Activated naive CD4-positive, alpha-beta T cell treated with anti-CD3 and anti-CD28 coated beads for 36 hours (primary cell): Measurements from ENCODE around the gene TAF1D. TPM values are rescaled to one million over a fixed set of nuclear protein-coding genes. Genes with fewer than 3 reads are reported as not detected.

Experiments
- CTCF ChIA-PET: fragments of 350-600 bp; sonication (Branson Sonifier 250); formaldehyde crosslinking; loops from one replicate; lab custom pipeline; 2021; ENCODE audit warnings: antibody characterized with exemption; lab: Charles Lee
- DNase-seq: peaks from one replicate; pipeline ENCODE4 v3.0.0-alpha.2; 2020
- H3K27ac Mint-ChIP-seq: one replicate; pipeline ENCODE4 v1.8.0; 2021; ENCODE audit warnings: mild to moderate bottlenecking, mixed read lengths
- H3K27me3 Mint-ChIP-seq: one replicate; pipeline ENCODE4 v1.8.0; 2021; ENCODE audit warnings: low read depth, mixed read lengths
- H3K36me3 Mint-ChIP-seq: one replicate; pipeline ENCODE4 v1.8.0; 2021; ENCODE audit warnings: low read depth, mixed read lengths
- H3K4me1 Mint-ChIP-seq: one replicate; pipeline ENCODE4 v1.8.0; 2021; ENCODE audit warnings: low read depth, mixed read lengths
- H3K4me3 Mint-ChIP-seq: one replicate; pipeline ENCODE4 v1.8.0; 2021; ENCODE audit warnings: mild to moderate bottlenecking, moderate library complexity, mixed read lengths
- H3K9me3 Mint-ChIP-seq: one replicate; pipeline ENCODE4 v1.8.0; 2021; ENCODE audit warnings: mixed read lengths
- intact Hi-C: fragments of 100-400 bp; cut with micrococcal nuclease; formaldehyde crosslinking; loops from one replicate; pipeline ENCODE4 v1.15.1; 2023
- total RNA-seq, 2 experiments: library from RNA; stranded (reverse); gene quantifications; one replicate each; pipeline ENCODE4 v1.2.3, GENCODE V29; 2021

Gene TAF1D
- total RNA-seq, 2 experiments from 2014 or later = 442 to 482 TPM

DNA sequence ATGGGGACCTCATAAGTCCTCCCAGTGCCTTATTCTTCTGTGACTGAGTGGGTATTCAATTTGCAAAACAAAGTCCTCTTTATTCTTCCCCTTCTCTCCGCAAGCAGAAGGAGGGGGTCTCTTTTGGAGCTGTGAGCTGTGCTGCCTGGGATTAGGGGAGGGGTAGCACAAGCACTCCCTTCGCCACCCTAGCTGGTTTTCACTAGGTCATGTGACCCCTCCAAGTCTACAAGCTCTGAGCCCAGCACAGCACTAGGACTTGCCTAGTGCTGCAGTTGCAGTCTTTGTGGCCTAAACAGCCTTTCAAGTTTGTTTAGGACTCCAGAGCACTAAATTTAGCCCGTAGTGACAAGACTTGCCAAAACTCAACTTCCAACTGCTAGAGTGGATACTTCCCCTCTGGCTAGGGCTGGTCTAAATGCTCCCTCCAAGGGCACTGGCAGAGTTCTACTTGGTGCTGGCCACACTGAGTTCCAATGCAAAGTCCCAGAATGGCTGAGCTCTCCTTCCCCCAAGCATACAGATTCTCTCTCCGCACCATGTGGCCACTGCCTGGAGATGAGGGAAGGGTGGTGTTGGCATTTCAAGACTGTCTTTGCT, 25.4 kb downstream of the TAF1D start:
- Mint-ChIP-seq H3K36me3 (peaks cover 70% of the 10 kb centered on the region), H3K9me3 (peaks cover 6% of the 10 kb centered on the region), H3K27me3 (no peaks in the 10 kb centered on the region), H3K27ac (no peak overlapping the region), H3K4me3 (no peak overlapping the region), H3K4me1 (peaks cover 21% of the 10 kb centered on the region)
- DNase-seq = no peak
- intact Hi-C loops = no loop called here
- CTCF ChIA-PET = interaction anchor here (0.6 to 1.0 kb wide), 2 partner anchors 17 to 78 kb away, joined by 3 to 4 read pairs; no protein-coding TSS in a partner anchor

DNA sequence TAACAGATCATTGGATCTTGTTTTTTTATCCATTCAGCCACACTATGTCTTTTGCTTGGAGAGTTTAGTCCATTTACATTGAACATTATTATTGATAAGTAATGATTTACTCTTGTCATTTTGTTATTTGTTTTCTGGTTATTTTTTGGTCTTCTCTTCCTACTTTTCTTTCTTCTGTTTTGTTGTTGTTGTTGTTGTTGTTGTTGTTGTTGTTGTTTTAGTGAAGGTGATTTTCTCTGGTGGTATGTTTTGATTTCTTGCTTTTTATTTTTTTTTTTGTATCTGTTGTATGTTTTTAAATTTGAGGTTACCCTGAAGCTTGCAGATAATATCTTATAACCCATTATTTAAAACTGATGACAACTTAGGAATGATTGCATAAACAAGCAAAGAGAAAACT, 28.6 kb downstream of the TAF1D start:
- CTCF ChIA-PET = no interaction called here
- intact Hi-C loops = loop anchor here (2.0 kb wide), 1 partner anchor 14 kb away; no protein-coding TSS in a partner anchor
- Mint-ChIP-seq H3K4me3 (no peak overlapping the region), H3K27ac (no peak overlapping the region), H3K27me3 (no peaks in the 10 kb centered on the region), H3K36me3 (peaks cover 91% of the 10 kb centered on the region), H3K9me3 (peaks cover 28% of the 10 kb centered on the region), H3K4me1 (peaks cover 13% of the 10 kb centered on the region)
- DNase-seq = no peak

DNA sequence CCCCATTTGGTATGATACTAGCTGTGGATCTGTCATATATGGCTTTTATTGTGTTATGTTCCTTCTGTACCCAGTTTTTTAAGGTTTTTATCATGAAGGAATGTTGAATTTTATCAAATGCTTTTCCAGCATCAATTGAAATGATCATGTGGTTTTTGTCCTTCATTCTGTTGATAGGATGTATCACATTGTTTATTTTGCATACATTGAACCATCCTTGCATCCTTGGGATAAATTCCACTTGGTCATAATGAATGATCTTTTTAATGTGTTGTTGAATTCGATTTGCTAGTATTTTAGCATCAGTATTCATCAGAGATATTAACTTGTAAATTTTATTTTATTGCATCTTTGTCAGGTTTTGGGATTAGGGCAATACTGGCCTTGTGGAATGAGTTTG, 31.1 kb downstream of the TAF1D start:
- no peak overlapping the region for H3K27ac Mint-ChIP-seq
- H3K4me3 Mint-ChIP-seq = no peak overlapping the region
- peaks cover 89% of the 10 kb centered on the region for H3K36me3 Mint-ChIP-seq
- H3K4me1 Mint-ChIP-seq = no peaks in the 10 kb centered on the region
- CTCF ChIA-PET = no interaction called here
- no peak for DNase-seq
- H3K27me3 Mint-ChIP-seq = no peaks in the 10 kb centered on the region
- peaks cover 28% of the 10 kb centered on the region for H3K9me3 Mint-ChIP-seq
- intact Hi-C loops = no loop called here

DNA sequence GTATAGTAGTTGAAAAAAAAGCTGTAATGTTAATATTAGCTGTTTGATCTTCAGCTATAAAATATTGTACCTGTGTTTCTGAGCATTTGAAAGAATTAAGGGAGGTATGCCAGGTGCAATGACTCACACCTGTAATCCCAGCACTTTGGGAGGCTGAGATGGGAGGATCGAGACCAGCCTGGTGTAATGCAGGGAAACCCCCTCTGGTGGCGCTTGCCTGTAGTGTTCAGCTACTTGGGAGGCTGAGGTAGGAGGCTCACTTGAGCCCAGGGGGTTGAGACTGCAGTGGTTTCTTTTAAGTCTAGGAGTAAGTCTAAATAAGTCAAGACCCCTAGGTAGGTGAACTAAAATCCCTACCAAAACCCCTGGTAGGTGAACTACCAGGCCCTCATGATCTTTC, 37.1 kb downstream of the TAF1D start:
- CTCF ChIA-PET = no interaction called here
- Mint-ChIP-seq H3K27me3 (no peaks in the 10 kb centered on the region), H3K4me1 (no peaks in the 10 kb centered on the region), H3K36me3 (peaks cover 76% of the 10 kb centered on the region), H3K9me3 (peaks cover 11% of the 10 kb centered on the region), H3K4me3 (no peak overlapping the region), H3K27ac (no peak overlapping the region)
- DNase-seq = peak; percentile 23
- intact Hi-C loops = no loop called here

DNA sequence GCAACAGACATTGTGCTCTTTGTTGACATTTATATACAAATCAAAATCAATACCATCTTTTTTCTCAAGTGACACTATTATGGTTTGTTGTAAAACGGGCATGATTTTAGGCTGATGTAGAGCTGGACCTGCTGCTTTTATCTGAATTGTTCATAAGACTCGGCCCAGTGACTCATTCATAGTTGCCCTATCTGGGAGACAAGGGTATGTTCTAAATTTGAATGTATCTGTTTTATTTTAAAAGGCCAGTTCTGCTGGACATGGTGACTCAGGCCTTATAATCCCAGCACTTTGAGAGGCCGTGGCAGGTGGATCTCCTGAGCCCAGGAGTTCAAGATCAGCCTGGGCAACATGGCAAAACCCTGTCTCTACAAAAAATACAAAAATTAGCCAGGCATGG, 40.5 kb downstream of the TAF1D start:
- H3K9me3 Mint-ChIP-seq = no peaks in the 10 kb centered on the region
- H3K4me3 Mint-ChIP-seq = no peak overlapping the region
- intact Hi-C loops = no loop called here
- DNase-seq = no peak
- peaks cover 79% of the 10 kb centered on the region for H3K36me3 Mint-ChIP-seq
- no peaks in the 10 kb centered on the region for H3K27me3 Mint-ChIP-seq
- no peak overlapping the region for H3K27ac Mint-ChIP-seq
- CTCF ChIA-PET = no interaction called here
- H3K4me1 Mint-ChIP-seq = no peaks in the 10 kb centered on the region

DNA sequence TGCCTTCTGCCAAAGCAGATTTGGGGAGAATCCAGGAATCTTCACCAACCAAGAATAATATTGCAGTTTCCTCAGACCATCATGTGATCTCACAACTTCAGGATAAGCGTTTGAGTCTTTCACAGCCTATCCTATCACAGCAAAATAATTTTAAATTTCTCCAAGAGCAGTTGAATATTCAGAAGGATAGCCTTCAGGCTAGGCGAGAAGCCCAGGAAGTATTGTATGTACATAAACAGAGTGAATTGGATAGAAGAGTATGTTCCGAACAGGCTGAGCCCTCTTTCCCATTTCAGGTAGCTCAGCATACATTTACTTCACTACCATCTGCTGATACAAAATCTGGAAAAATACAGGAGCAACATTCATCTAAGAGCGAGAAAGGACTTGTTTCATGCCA, 43.7 kb downstream of the TAF1D start:
- no peak for DNase-seq
- intact Hi-C loops = loop anchor here (2.0 kb wide), 1 partner anchor 15 kb away; no protein-coding TSS in a partner anchor
- Mint-ChIP-seq H3K36me3 (peaks cover 69% of the 10 kb centered on the region), H3K4me1 (no peaks in the 10 kb centered on the region), H3K9me3 (no peaks in the 10 kb centered on the region), H3K27ac (no peak overlapping the region), H3K27me3 (no peaks in the 10 kb centered on the region), H3K4me3 (no peak overlapping the region)
- CTCF ChIA-PET = no interaction called here

DNA sequence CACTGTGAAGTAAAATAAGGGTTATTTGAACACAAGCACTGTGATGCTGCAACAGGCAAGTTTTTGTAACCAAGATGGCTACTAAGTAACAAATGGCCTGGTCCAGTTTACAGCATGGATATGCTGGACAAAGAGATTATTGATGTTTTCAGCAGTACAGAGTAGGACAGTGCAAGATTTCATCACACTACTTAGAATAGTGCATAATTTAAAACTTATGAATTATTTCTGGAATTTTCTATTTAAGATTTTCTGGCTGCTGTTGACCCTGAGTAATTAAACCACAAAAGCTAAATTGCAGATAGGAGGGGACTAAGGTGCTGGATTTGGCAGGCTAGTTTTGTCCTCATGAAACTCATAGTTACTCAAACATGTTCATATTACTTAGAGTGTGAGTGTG, 46.7 kb downstream of the TAF1D start:
- intact Hi-C loops = no loop called here
- CTCF ChIA-PET = interaction anchor here (1.3 kb wide), 1 partner anchor 23 kb away, joined by 3 read pairs; no protein-coding TSS in a partner anchor
- Mint-ChIP-seq H3K27ac (no peak overlapping the region), H3K4me3 (no peak overlapping the region), H3K36me3 (peaks cover 61% of the 10 kb centered on the region), H3K9me3 (no peaks in the 10 kb centered on the region), H3K4me1 (peaks cover 5% of the 10 kb centered on the region), H3K27me3 (no peaks in the 10 kb centered on the region)
- DNase-seq = no peak

DNA sequence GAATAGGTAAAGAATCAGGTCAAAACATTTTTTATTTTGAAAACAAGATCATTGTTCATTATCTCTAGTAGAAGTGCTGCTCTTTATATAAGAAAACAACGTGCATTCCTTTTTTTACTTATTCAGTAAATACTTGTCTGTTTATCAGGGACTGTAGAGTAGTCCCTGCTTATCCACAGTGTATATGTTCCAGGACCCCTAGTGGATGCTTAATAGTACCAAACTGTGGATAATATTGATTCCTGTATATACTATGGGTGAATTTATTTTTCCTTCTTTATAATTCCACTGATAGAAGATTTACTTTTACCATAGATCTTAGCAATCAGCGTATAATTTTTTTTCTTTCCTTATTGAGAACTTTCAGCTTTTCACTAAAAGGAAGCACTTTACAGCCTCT, 47.2 kb downstream of the TAF1D start:
- H3K4me3 Mint-ChIP-seq = no peak overlapping the region
- CTCF ChIA-PET = interaction anchor here (1.3 kb wide), 1 partner anchor 24 kb away, joined by 3 read pairs; no protein-coding TSS in a partner anchor
- H3K36me3 Mint-ChIP-seq = peaks cover 61% of the 10 kb centered on the region
- intact Hi-C loops = no loop called here
- no peak overlapping the region for H3K27ac Mint-ChIP-seq
- no peaks in the 10 kb centered on the region for H3K27me3 Mint-ChIP-seq
- H3K4me1 Mint-ChIP-seq = peaks cover 10% of the 10 kb centered on the region
- no peak for DNase-seq
- no peaks in the 10 kb centered on the region for H3K9me3 Mint-ChIP-seq

DNA sequence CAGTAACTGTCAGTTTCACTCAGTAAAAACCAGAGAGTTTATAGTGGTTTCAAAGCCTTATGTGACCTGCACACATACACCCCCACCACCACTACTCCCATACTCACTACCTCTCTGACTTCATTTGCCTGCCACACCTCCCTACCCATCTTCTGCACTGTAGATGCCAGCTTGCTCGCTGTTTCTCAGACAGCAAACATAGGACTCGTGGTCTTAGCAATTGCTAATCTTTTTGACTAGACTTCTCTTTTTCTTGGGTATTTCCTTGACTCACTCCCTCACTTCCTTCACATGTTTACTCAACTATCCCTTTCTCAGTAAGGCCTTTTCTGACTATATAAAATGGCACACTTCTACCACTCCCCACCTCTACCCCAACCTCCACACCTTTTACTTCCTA, 52.1 kb downstream of the TAF1D start:
- peak; percentile 33 for DNase-seq
- H3K36me3 Mint-ChIP-seq = peaks cover 47% of the 10 kb centered on the region
- CTCF ChIA-PET = interaction anchor here (1.3 to 1.6 kb wide), 2 partner anchors 9 to 455 kb away, joined by 3 read pairs; no protein-coding TSS in a partner anchor

DNA sequence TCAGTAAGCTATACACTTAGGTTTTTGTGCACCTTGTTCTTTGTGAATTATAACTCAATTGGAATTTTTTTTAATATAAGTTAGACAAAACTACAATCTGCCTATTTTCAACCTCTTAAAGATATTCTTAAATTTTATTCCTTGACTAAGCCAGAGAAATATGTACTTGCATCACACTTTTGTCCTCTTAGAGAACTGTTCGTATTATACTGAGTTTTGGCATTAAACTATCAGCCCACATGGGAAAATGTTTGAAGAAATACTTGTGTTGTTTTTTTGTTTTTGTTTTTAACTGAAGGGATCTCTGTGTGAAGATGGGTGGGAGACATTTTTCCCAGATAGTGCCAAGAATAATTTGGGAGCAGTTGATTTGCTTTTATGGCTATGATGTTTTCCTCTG, 54.5 kb downstream of the TAF1D start:
- no peaks in the 10 kb centered on the region for H3K9me3 Mint-ChIP-seq
- no peak overlapping the region for H3K4me3 Mint-ChIP-seq
- H3K27me3 Mint-ChIP-seq = no peaks in the 10 kb centered on the region
- H3K36me3 Mint-ChIP-seq = peaks cover 59% of the 10 kb centered on the region
- peaks cover 17% of the 10 kb centered on the region for H3K4me1 Mint-ChIP-seq
- intact Hi-C loops = no loop called here
- CTCF ChIA-PET = interaction anchor here (1.1 kb wide), 1 partner anchor 10 kb away, joined by 3 read pairs; no protein-coding TSS in a partner anchor
- DNase-seq = no peak
- H3K27ac Mint-ChIP-seq = no peak overlapping the region

More for the DNA sequence above, 52.1 kb downstream of the TAF1D start:
- intact Hi-C loops = no loop called here
- Mint-ChIP-seq H3K27me3 (no peaks in the 10 kb centered on the region), H3K9me3 (no peaks in the 10 kb centered on the region), H3K4me3 (no peak overlapping the region), H3K27ac (peak overlapping the region; percentile 63), H3K4me1 (peaks cover 17% of the 10 kb centered on the region)

DNA sequence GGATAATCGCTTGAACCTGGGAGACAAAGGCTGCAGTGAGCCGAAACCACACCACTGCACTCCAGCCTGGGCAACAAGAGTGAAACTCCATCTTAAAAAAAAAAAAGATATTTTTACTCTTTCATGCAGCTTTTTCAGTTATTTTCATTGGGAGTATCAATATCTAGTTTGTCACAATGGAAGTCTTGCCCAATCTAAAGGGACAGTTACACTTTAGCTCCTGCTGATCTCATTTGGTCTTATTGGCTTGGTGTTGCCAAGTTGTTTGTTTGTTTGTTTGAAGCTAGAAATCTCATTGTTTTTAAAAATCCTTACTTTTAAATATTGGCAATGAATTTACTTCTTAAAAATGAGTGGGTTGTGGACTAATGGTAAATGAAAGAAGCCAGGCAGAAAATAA, 55.1 kb downstream of the TAF1D start:
- H3K36me3 Mint-ChIP-seq = peaks cover 61% of the 10 kb centered on the region
- no peak overlapping the region for H3K27ac Mint-ChIP-seq

More for the DNA sequence above, 55.1 kb downstream of the TAF1D start:
- H3K4me1 Mint-ChIP-seq = peaks cover 17% of the 10 kb centered on the region
- DNase-seq = no peak
- H3K9me3 Mint-ChIP-seq = no peaks in the 10 kb centered on the region
- H3K27me3 Mint-ChIP-seq = no peaks in the 10 kb centered on the region
- CTCF ChIA-PET = interaction anchor here (1.1 kb wide), 1 partner anchor 10 kb away, joined by 3 read pairs; no protein-coding TSS in a partner anchor
- intact Hi-C loops = no loop called here
- no peak overlapping the region for H3K4me3 Mint-ChIP-seq
